Smooth muscle cell (in vitro differentiated cells): ENCODE data around the gene FAM90A1. TPM values are rescaled to one million over a fixed set of nuclear protein-coding genes. Genes with fewer than 3 reads are reported as not detected.
"Not testable (repeated sequence)": the region's sequence is repeated elsewhere in the genome, so short reads cannot be mapped to it uniquely, and the experiment has no call there.

Experiments
- DNase-seq: peaks from one replicate; lab custom pipeline; 2025; ENCODE audit not compliant: unreplicated experiment; lab: John Stamatoyannopoulos, UW
- H2AFZ ChIP-seq: fragments of 200-600 bp; sonication (generic); 2 replicates; pipeline ENCODE4 v1.6.0; 2016; ENCODE audit warnings: antibody characterized with exemption, low read depth, mild to moderate bottlenecking
- H3F3A ChIP-seq: fragments of 200-600 bp; sonication (generic); 2 replicates; pipeline ENCODE4 v1.6.0; 2017; ENCODE audit warnings: antibody characterized with exemption, low read depth
- H3K27ac ChIP-seq: fragments of 200-600 bp; sonication (generic); 2 replicates; pipeline ENCODE4 v1.5.1; 2016; ENCODE audit warnings: low read depth, mild to moderate bottlenecking
- H3K27me3 ChIP-seq: fragments of 200-600 bp; sonication (generic); 2 replicates; pipeline ENCODE4 v1.6.1; 2016; ENCODE audit warnings: low read depth, mild to moderate bottlenecking
- H3K36me3 ChIP-seq: fragments of 200-600 bp; sonication (generic); 2 replicates; pipeline ENCODE4 v1.5.1; 2016; ENCODE audit warnings: low read depth
- H3K4me1 ChIP-seq: fragments of 200-600 bp; sonication (generic); 2 replicates; pipeline ENCODE4 v1.5.1; 2016; ENCODE audit warnings: low read depth
- H3K4me2 ChIP-seq: fragments of 200-600 bp; sonication (generic); 2 replicates; pipeline ENCODE4 v1.6.0; 2016; ENCODE audit warnings: mild to moderate bottlenecking
- H3K4me3 ChIP-seq: fragments of 200-600 bp; sonication (generic); 2 replicates; pipeline ENCODE4 v1.5.1; 2016; ENCODE audit warnings: mild to moderate bottlenecking
- H3K79me2 ChIP-seq: fragments of 200-600 bp; sonication (generic); 2 replicates; pipeline ENCODE4 v1.6.0; 2016; ENCODE audit warnings: low read depth, mild to moderate bottlenecking
- H3K9ac ChIP-seq: fragments of 200-600 bp; sonication (generic); 2 replicates; pipeline ENCODE4 v1.6.0; 2016; ENCODE audit warnings: low read depth
- H3K9me3 ChIP-seq: fragments of 200-600 bp; sonication (generic); replicated peaks from 2 replicates; pipeline ENCODE4 v1.5.1; 2016; ENCODE audit warnings: low read depth
- H4K20me1 ChIP-seq: fragments of 200-600 bp; sonication (generic); 2 replicates; pipeline ENCODE4 v1.6.0; 2016; ENCODE audit warnings: low read depth
- WGBS: methylation state at CpG from one replicate; pipeline ENCODE4 v1.1.7; 2016; ENCODE audit warnings: low lambda C conversion rate; 5-methylcytosine and 5-hydroxymethylcytosine counted together
- polyA plus RNA-seq: library from polyadenylated mRNA; unstranded; fragments of >200 nt; fragmentation: Nextera tagmentation; extraction: Ambion mirVana; gene quantifications from 2 replicates; pipeline ENCODE4 v1.2.1, GENCODE V29; 2016
- total RNA-seq: library from RNA; depleted of rRNA; stranded (reverse); fragments of >200 nt; gene quantifications from 2 replicates; pipeline ENCODE4 v1.2.3, GENCODE V29; 2014
- TF ChIP-seq, protein P1 (sequence below): fragments of 200-600 bp; sonication (generic); IDR thresholded peaks from 2 replicates; pipeline ENCODE4 v1.5.1; 2017; ENCODE audit warnings: borderline replicate concordance, mild to moderate bottlenecking, antibody characterized with exemption; ENCODE audit not compliant: insufficient read depth, poor library complexity, severe bottlenecking

The FAM90A1 gene
- total and polyA plus RNA-seq, 2 experiments from 2014 or later = not detected

DNA sequence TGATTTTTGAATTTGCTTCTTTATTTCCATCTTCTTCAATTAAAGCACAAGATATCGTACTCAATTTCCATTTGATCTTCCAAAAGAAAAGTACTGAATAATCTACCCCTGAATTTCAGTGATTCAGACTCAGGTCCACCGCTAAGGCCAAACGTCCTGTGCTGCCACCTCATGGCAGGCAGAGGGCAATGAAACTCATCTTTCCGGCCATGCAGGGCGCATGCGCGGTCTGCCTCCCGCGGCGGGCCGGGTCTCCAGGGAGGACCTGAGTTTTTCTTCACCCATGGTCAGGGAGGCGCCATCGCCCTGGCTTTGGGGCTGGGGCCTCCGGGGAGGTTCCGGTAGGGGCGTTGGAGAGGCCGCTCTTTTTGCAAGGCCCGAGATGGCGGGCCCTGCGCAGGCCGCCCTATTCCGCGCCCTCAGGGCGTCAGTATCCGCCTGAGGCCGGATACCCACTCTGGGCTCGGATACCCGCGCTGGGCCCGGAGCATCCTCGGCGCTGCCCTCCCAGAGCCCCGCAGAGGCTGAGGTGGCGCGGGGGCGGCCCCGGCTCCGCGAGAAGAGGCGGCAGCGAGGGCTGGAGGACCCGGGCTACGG lies 47.3 kb downstream of the FAM90A1 start:
- H4K20me1 ChIP-seq, H3F3A ChIP-seq, H3K79me2 ChIP-seq, H3K27ac ChIP-seq, H3K4me1 ChIP-seq, H3K9me3 ChIP-seq, H3K36me3 ChIP-seq, H3K27me3 ChIP-seq: not testable (repeated sequence)
- peak overlapping the region; percentile 51 for H3K9ac ChIP-seq
- 1% methylated on average over 31 of the region's 43 CpGs for WGBS
- H3K4me2 ChIP-seq = peak overlapping the region; percentile 84
- H2AFZ ChIP-seq = peak overlapping the region; percentile 90
- H3K4me3 ChIP-seq = peak overlapping the region; percentile 78
- TF ChIP-seq, protein P1, sequence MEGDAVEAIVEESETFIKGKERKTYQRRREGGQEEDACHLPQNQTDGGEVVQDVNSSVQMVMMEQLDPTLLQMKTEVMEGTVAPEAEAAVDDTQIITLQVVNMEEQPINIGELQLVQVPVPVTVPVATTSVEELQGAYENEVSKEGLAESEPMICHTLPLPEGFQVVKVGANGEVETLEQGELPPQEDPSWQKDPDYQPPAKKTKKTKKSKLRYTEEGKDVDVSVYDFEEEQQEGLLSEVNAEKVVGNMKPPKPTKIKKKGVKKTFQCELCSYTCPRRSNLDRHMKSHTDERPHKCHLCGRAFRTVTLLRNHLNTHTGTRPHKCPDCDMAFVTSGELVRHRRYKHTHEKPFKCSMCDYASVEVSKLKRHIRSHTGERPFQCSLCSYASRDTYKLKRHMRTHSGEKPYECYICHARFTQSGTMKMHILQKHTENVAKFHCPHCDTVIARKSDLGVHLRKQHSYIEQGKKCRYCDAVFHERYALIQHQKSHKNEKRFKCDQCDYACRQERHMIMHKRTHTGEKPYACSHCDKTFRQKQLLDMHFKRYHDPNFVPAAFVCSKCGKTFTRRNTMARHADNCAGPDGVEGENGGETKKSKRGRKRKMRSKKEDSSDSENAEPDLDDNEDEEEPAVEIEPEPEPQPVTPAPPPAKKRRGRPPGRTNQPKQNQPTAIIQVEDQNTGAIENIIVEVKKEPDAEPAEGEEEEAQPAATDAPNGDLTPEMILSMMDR = peak; percentile 61
- DNase-seq = peak; percentile 33

DNA sequence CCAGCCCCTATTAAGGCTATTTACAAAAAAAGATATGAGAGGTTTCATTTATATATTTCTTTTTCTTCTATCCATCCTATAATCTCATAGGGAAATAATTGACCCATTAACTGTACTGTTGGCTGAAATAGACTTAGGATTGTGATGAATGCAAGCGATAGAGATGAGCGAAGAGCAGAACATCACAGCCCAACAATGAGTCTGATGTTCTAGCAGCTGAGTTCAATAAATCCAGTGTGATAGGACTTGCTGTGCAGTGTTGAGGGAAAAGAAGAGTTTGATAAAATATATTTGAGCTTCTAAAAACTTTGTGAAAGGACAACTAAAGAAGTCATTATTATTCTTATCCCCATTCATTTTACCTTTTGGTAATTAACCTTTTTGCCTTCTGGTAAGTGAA lies 54.5 kb downstream of the FAM90A1 start:
- 92% methylated on average over 2 of the region's 2 CpGs for WGBS
- H2AFZ ChIP-seq, H3K9ac ChIP-seq, H3K4me1 ChIP-seq, DNase-seq, H3F3A ChIP-seq, H3K79me2 ChIP-seq, H3K9me3 ChIP-seq, H3K36me3 ChIP-seq, H4K20me1 ChIP-seq, H3K4me2 ChIP-seq, H3K4me3 ChIP-seq, H3K27me3 ChIP-seq, H3K27ac ChIP-seq: not testable (repeated sequence)

Other genes with a start within 250 kb of the FAM90A1 start
- gene FOXJ2, start 194.9 kb downstream of the FAM90A1 start, total RNA-seq = 13.2 and 19.0 TPM in 2 replicates
- 16.3 and 21.5 TPM in 2 replicates for gene FOXJ2, start 194.9 kb downstream of the FAM90A1 start, polyA plus RNA-seq
- 2.1 and 3.0 TPM in 2 replicates for gene C3AR1, start 161.3 kb downstream of the FAM90A1 start, total RNA-seq
- gene C3AR1, start 161.3 kb downstream of the FAM90A1 start, polyA plus RNA-seq = 2.6 and 3.2 TPM in 2 replicates
- gene NECAP1, start 145.3 kb downstream of the FAM90A1 start, total RNA-seq = 49.3 and 54.9 TPM in 2 replicates
- 31.7 and 31.9 TPM in 2 replicates for gene NECAP1, start 145.3 kb downstream of the FAM90A1 start, polyA plus RNA-seq
- gene CLEC4A, start 104.0 kb downstream of the FAM90A1 start, total RNA-seq = 0.27 and 0.40 TPM in 2 replicates
- gene CLEC4A, start 104.0 kb downstream of the FAM90A1 start, polyA plus RNA-seq = 1.2 and 4.5 TPM in 2 replicates
- gene ZNF705A, start 70.6 kb downstream of the FAM90A1 start, total RNA-seq = 0.04 TPM in 1 of 2 replicates, not detected in the other
- gene ZNF705A, start 70.6 kb downstream of the FAM90A1 start, polyA plus RNA-seq = not detected in 2 replicates
- gene CLEC6A, start 228.3 kb upstream of the FAM90A1 start, total RNA-seq = not detected in 2 replicates
- not detected in 2 replicates for gene CLEC6A, start 228.3 kb upstream of the FAM90A1 start, polyA plus RNA-seq